ENCODE results near the gene AIF1L. TPM values are rescaled to one million over a fixed set of nuclear protein-coding genes. Genes with fewer than 3 reads are reported as not detected.

Gene AIF1L
- total RNA-seq, 1 donor from 2014 or later: 0.25 TPM

- intact Hi-C loops (cut with micrococcal nuclease): no loop called here
Measured at GRCh38 chr9:131161585-131161984, 65.3 kb downstream of the AIF1L start.

- intact Hi-C loops (cut with micrococcal nuclease): no loop called here
Measured at GRCh38 chr9:131162886-131163285, 66.6 kb downstream of the AIF1L start.

- intact Hi-C loops (cut with micrococcal nuclease): no loop called here
Measured at GRCh38 chr9:131165523-131165922, 69.2 kb downstream of the AIF1L start.

- intact Hi-C loops (cut with micrococcal nuclease): no loop called here
Measured at GRCh38 chr9:131167146-131167692, 70.9 kb downstream of the AIF1L start.

GRCh38 chr9:131167936-131168335, 71.6 kb downstream of the AIF1L start:
- intact Hi-C loops (cut with micrococcal nuclease): no loop called here

- intact Hi-C loops (cut with micrococcal nuclease): no loop called here
Measured at GRCh38 chr9:131169563-131170240, 73.4 kb downstream of the AIF1L start.

Other genes with a start within 250 kb of the AIF1L start
- gene QRFP, start 199.7 kb upstream of the AIF1L start, total RNA-seq: not detected in 2 replicates
- gene FIBCD1, start 157.3 kb upstream of the AIF1L start, total RNA-seq: not detected in 2 replicates
- 0.05 and 0.07 TPM in 2 replicates for gene LAMC3, start 87.4 kb upstream of the AIF1L start, total RNA-seq
- 79.7 and 80.3 TPM in 2 replicates for gene NUP214, start 29.1 kb downstream of the AIF1L start, total RNA-seq
- gene FAM78A, start 180.0 kb downstream of the AIF1L start, total RNA-seq: 99.3 and 101 TPM in 2 replicates
- gene PLPP7, start 193.2 kb downstream of the AIF1L start, total RNA-seq: not detected in 2 replicates

All from T-helper 2 cell treated with Interferon-gamma antibody and Interleukin-4, amounts not matched to agents 100 ng/mL and 5 ng/mL, for 36 hours (primary cell).